H1 (cell line): ENCODE results near the gene LAMA3. TPM values are rescaled to one million over a fixed set of nuclear protein-coding genes. Genes with fewer than 3 reads are reported as not detected.

Experiments used
- BCL11A ChIP-seq, 2 experiments: IDR thresholded peaks; one replicate each; pipeline ENCODE4 v1.6.1; 2011; ENCODE audit warnings: low read depth in 2 of 2, low read length in 2 of 2, mild to moderate bottlenecking in 2 of 2
- polyA plus RNA-seq, 7 experiments: library from polyadenylated mRNA; depleted of rRNA in 3 of 7; stranded (reverse) in 5 of 7; unstranded in 2 of 7; fragments of >200 nt in 5 of 7; fragments of 200-250 nt in 2 of 7; gene quantifications; 1 replicate in 5 of 7; 2 replicates in 1 of 7; 4 replicates in 1 of 7; pipeline versions ENCODE4 v1.2.1 to v1.2.3, GENCODE V29; 2011 to 2013; ENCODE audit warnings: missing spikeins in 2 of 7, mixed read lengths in 2 of 7
- total RNA-seq: library from RNA; stranded (reverse); fragmentation: NEBNext Ultra II Directional; extraction: Animal tissue kit (Norgen Biotek cat#: 25700); gene quantifications from 2 replicates; pipeline ENCODE4 v1.2.1, GENCODE V29; 2021
- TF ChIP-seq, protein P1 (sequence below): fragments of 300-600 bp; sonication (generic); IDR thresholded peaks from 2 replicates; pipeline ENCODE4 v1.7.1; 2012; ENCODE audit warnings: low read length, moderate library complexity, mild to moderate bottlenecking, inconsistent platforms; ENCODE audit not compliant: insufficient replicate concordance
- TF ChIP-seq, protein P2 (sequence below): IDR thresholded peaks from 2 replicates; pipeline ENCODE4 v1.6.1; 2012; ENCODE audit warnings: inconsistent platforms

Gene LAMA3
- total and polyA plus RNA-seq, 2 of the 8 experiments (the other 6 are each of a cell fraction or from before 2014, with no cell fraction given), result 0.76 to 5.0 TPM

DNA sequence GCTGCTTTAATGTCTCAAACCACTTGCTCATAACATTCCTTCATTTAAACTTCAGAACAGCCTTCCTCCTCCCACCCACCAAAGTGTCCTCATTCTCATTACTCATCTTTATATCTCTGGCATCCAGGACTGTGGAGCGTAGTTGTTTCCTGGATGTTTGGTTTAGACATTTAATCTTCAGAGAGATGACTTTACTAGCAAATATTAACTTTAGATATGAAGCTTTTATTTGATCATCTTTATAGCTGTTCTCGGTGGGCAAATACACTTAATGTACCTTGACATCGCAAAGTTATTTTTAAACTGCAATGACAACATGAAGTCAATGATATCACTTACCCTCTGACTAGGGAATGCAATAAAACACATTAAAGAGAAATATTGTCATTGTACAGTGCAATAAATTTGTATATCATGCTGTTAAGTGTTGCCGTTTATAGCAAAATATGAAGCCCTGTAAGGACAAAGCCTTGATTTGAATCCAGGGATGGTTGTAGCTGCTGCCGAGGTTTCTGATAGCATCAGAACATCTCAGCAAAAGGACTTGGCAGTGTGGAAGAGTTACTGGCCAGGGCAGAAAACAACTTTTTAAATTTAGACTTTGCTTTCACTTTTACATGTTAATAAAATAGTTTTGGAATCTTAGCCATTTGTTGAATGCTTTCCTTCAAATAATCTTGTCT lies 4.6 kb upstream of the LAMA3 start (continued):
- TF ChIP-seq, protein P1, sequence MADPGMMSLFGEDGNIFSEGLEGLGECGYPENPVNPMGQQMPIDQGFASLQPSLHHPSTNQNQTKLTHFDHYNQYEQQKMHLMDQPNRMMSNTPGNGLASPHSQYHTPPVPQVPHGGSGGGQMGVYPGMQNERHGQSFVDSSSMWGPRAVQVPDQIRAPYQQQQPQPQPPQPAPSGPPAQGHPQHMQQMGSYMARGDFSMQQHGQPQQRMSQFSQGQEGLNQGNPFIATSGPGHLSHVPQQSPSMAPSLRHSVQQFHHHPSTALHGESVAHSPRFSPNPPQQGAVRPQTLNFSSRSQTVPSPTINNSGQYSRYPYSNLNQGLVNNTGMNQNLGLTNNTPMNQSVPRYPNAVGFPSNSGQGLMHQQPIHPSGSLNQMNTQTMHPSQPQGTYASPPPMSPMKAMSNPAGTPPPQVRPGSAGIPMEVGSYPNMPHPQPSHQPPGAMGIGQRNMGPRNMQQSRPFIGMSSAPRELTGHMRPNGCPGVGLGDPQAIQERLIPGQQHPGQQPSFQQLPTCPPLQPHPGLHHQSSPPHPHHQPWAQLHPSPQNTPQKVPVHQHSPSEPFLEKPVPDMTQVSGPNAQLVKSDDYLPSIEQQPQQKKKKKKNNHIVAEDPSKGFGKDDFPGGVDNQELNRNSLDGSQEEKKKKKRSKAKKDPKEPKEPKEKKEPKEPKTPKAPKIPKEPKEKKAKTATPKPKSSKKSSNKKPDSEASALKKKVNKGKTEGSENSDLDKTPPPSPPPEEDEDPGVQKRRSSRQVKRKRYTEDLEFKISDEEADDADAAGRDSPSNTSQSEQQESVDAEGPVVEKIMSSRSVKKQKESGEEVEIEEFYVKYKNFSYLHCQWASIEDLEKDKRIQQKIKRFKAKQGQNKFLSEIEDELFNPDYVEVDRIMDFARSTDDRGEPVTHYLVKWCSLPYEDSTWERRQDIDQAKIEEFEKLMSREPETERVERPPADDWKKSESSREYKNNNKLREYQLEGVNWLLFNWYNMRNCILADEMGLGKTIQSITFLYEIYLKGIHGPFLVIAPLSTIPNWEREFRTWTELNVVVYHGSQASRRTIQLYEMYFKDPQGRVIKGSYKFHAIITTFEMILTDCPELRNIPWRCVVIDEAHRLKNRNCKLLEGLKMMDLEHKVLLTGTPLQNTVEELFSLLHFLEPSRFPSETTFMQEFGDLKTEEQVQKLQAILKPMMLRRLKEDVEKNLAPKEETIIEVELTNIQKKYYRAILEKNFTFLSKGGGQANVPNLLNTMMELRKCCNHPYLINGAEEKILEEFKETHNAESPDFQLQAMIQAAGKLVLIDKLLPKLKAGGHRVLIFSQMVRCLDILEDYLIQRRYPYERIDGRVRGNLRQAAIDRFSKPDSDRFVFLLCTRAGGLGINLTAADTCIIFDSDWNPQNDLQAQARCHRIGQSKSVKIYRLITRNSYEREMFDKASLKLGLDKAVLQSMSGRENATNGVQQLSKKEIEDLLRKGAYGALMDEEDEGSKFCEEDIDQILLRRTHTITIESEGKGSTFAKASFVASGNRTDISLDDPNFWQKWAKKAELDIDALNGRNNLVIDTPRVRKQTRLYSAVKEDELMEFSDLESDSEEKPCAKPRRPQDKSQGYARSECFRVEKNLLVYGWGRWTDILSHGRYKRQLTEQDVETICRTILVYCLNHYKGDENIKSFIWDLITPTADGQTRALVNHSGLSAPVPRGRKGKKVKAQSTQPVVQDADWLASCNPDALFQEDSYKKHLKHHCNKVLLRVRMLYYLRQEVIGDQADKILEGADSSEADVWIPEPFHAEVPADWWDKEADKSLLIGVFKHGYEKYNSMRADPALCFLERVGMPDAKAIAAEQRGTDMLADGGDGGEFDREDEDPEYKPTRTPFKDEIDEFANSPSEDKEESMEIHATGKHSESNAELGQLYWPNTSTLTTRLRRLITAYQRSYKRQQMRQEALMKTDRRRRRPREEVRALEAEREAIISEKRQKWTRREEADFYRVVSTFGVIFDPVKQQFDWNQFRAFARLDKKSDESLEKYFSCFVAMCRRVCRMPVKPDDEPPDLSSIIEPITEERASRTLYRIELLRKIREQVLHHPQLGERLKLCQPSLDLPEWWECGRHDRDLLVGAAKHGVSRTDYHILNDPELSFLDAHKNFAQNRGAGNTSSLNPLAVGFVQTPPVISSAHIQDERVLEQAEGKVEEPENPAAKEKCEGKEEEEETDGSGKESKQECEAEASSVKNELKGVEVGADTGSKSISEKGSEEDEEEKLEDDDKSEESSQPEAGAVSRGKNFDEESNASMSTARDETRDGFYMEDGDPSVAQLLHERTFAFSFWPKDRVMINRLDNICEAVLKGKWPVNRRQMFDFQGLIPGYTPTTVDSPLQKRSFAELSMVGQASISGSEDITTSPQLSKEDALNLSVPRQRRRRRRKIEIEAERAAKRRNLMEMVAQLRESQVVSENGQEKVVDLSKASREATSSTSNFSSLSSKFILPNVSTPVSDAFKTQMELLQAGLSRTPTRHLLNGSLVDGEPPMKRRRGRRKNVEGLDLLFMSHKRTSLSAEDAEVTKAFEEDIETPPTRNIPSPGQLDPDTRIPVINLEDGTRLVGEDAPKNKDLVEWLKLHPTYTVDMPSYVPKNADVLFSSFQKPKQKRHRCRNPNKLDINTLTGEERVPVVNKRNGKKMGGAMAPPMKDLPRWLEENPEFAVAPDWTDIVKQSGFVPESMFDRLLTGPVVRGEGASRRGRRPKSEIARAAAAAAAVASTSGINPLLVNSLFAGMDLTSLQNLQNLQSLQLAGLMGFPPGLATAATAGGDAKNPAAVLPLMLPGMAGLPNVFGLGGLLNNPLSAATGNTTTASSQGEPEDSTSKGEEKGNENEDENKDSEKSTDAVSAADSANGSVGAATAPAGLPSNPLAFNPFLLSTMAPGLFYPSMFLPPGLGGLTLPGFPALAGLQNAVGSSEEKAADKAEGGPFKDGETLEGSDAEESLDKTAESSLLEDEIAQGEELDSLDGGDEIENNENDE, result no peak
- no peak for TF ChIP-seq BCL11A (IDR thresholded peaks at IDR 0.05; ENCODE audit: low read depth in 2 of 2, low read length in 2 of 2)
- TF ChIP-seq, protein P2, sequence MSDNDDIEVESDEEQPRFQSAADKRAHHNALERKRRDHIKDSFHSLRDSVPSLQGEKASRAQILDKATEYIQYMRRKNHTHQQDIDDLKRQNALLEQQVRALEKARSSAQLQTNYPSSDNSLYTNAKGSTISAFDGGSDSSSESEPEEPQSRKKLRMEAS, result no peak
